GM12878 (cell line): ENCODE data around the gene SEL1L2. TPM values are rescaled to one million over a fixed set of nuclear protein-coding genes. Genes with fewer than 3 reads are reported as not detected.

ENCODE experiments used
- ATAC-seq: fragments of 200-7000 bp; cut with Tn5 transposase; 3 replicates; pipeline ENCODE4 v1.9.1; 2020; ENCODE audit warnings: mild to moderate bottlenecking, moderate library complexity
- BruUV-seq: library from RNA; stranded (reverse); fragments of 400-500 nt; replicated peaks from 2 replicates; lab custom pipeline; 2021; lab: Mats Ljungman, UMichigan
- CTCF ChIA-PET: fragments of 300-600 bp; sonication (Branson Sonifier 250); formaldehyde crosslinking; extraction: SDS; loops from one replicate; lab custom pipeline; 2021; ENCODE audit warnings: inconsistent platforms; lab: Yijun Ruan, JAX
- POLR2A ChIA-PET: fragments of 350-600 bp; formaldehyde crosslinking; extraction: SDS; loops from one replicate; lab custom pipeline; 2021; ENCODE audit warnings: inconsistent platforms; lab: Charles Lee
- RAD21 ChIA-PET: fragments of 300-600 bp; sonication (Branson Sonifier 250); formaldehyde crosslinking; loops from one replicate; lab custom pipeline; 2023; ENCODE audit warnings: antibody characterized with exemption; ENCODE audit not compliant: unreplicated experiment; lab: Charles Lee
- SMC1A ChIA-PET: fragments of 300-600 bp; sonication (Branson Sonifier 250); formaldehyde crosslinking; loops from one replicate; lab custom pipeline; 2023; ENCODE audit not compliant: unreplicated experiment, uncharacterized antibody; lab: Charles Lee
- DNase-seq: peaks from one replicate; pipeline ENCODE4 v3.0.0-alpha.2; 2011; ENCODE audit warnings: low read depth, low spot score
- FAIRE-seq: peaks from 3 replicates; lab custom pipeline; 2011; peaks lifted over from hg19 to GRCh38; lab: Jason Lieb, UNC
- H2AFZ ChIP-seq: 2 replicates; pipeline ENCODE4 v1.6.0; 2011; ENCODE audit warnings: low read depth, low read length, control low read depth; ENCODE audit not compliant: control insufficient read depth
- H3K27ac ChIP-seq: 2 replicates; pipeline ENCODE4 v1.5.1; 2011; ENCODE audit warnings: control low read depth; ENCODE audit not compliant: control insufficient read depth, insufficient read depth
- H3K27me3 ChIP-seq, 2 experiments: replicated peaks in 1 of 2; 2 replicates each; pipeline versions ENCODE4 v1.6.0 to v1.6.1; 2011; ENCODE audit warnings: low read length in 1 of 2; ENCODE audit not compliant: control insufficient read depth in 2 of 2, insufficient read depth in 2 of 2
- H3K36me3 ChIP-seq, 2 experiments: 2 replicates each; pipeline ENCODE4 v1.5.1; 2011; ENCODE audit warnings: low read length in 1 of 2; ENCODE audit not compliant: control insufficient read depth in 2 of 2, insufficient read depth in 2 of 2
- H3K4me1 ChIP-seq: 2 replicates; pipeline ENCODE4 v1.6.1; 2011; ENCODE audit warnings: mild to moderate bottlenecking, low read length, moderate library complexity, mixed read lengths; ENCODE audit not compliant: control insufficient read depth, insufficient read depth
- H3K4me2 ChIP-seq: 2 replicates; pipeline ENCODE4 v1.6.0; 2011; ENCODE audit warnings: control low read depth; ENCODE audit not compliant: control insufficient read depth, insufficient read depth
- H3K4me3 ChIP-seq: fragments of 200-600 bp; sonication (generic); 2 replicates; pipeline ENCODE4 v1.5.1; 2016
- H3K79me2 ChIP-seq: 2 replicates; pipeline ENCODE4 v1.6.0; 2011; ENCODE audit warnings: low read length; ENCODE audit not compliant: control insufficient read depth, insufficient read depth
- H3K9ac ChIP-seq: 2 replicates; pipeline ENCODE4 v1.8.0; 2011; ENCODE audit warnings: low read length, control low read depth, mixed read lengths; ENCODE audit not compliant: control insufficient read depth, insufficient read depth
- H3K9me3 ChIP-seq: replicated peaks from 3 replicates; pipeline ENCODE4 v1.5.1; 2011; ENCODE audit warnings: mild to moderate bottlenecking, low read length; ENCODE audit not compliant: control insufficient read depth, insufficient read depth
- H4K20me1 ChIP-seq: 2 replicates; pipeline ENCODE4 v1.6.0; 2011; ENCODE audit not compliant: control insufficient read depth, insufficient read depth
- BRCA1 ChIP-seq: IDR thresholded peaks from 2 replicates; pipeline ENCODE4 v1.6.1; 2011; ENCODE audit warnings: low read depth, low read length, improper control_type of control experiment
- CBFB ChIP-seq: IDR thresholded peaks from 2 replicates; pipeline ENCODE4 v1.6.1; 2016; ENCODE audit warnings: antibody characterized with exemption, low read depth
- CHD1 ChIP-seq: IDR thresholded peaks from 2 replicates; pipeline ENCODE4 v1.6.1; 2012; ENCODE audit warnings: low read depth, low read length, improper control_type of control experiment
- GABPA ChIP-seq: IDR thresholded peaks from 2 replicates; pipeline ENCODE4 v1.6.1; 2014; ENCODE audit warnings: antibody characterized with exemption, low read depth, mild to moderate bottlenecking, inconsistent platforms
- GATAD2B ChIP-seq: fragments of 450-650 bp; conservative IDR thresholded peaks from 2 replicates; pipeline ENCODE4 v1.6.1; 2017; ENCODE audit warnings: low read depth, mild to moderate bottlenecking, moderate library complexity
- MYC ChIP-seq: IDR thresholded peaks from 2 replicates; pipeline ENCODE4 v1.6.1; 2011; ENCODE audit warnings: mild to moderate bottlenecking, low read length, moderate library complexity, inconsistent platforms; ENCODE audit not compliant: insufficient read depth, insufficient replicate concordance, insufficient read length, severe bottlenecking
- SPI1 ChIP-seq: IDR thresholded peaks from 2 replicates; pipeline ENCODE4 v1.6.1; 2011; ENCODE audit warnings: low read depth, mild to moderate bottlenecking, low read length, moderate library complexity, borderline replicate concordance; ENCODE audit not compliant: insufficient read depth
- TARDBP ChIP-seq: IDR thresholded peaks from 2 replicates; pipeline ENCODE4 v1.6.1; 2016; ENCODE audit warnings: borderline replicate concordance
- TBL1XR1 ChIP-seq: IDR thresholded peaks from 2 replicates; pipeline ENCODE4 v1.6.1; 2012; ENCODE audit warnings: low read depth, low read length, improper control_type of control experiment
- ZNF274 ChIP-seq: IDR thresholded peaks from one replicate; pipeline ENCODE4 v1.8.0; 2011; ENCODE audit not compliant: insufficient read length, insufficient read depth
- WGBS: methylation state at CpG from one replicate; pipeline ENCODE4 v1.1.6; 2016; ENCODE audit warnings: low lambda C conversion rate; ENCODE audit not compliant: insufficient replicate concordance, insufficient coverage; ENCODE audit errors: missing lambda C conversion rate; 5-methylcytosine and 5-hydroxymethylcytosine counted together
- in situ Hi-C: fragments of 300-500 bp; cut with MboI; formaldehyde crosslinking; loops from 9 replicates; pipeline ENCODE4 v1.14.3; 2018; ENCODE audit warnings: mixed read lengths
- intact Hi-C: fragments of 100-400 bp; cut with micrococcal nuclease; formaldehyde crosslinking; loops from one replicate; pipeline ENCODE4 v1.14.2; 2022; ENCODE audit not compliant: unreplicated experiment
- polyA plus RNA-seq, 11 experiments: library from polyadenylated mRNA; depleted of rRNA in 4 of 11; unstranded in 6 of 11; stranded (reverse) in 5 of 11; fragments of >200 nt; fragmentation: Nextera tagmentation in 4 of 11; fragmentation: Illumina TruSeq in 1 of 11; extraction: Ambion mirVana in 4 of 11; extraction: Trizol in 1 of 11; gene quantifications; 1 replicate in 1 of 11; 2 replicates in 10 of 11; pipeline versions ENCODE4 v1.2.1 to v1.2.3, GENCODE V29; 2011 to 2016; ENCODE audit warnings: inconsistent platforms in 2 of 11, missing spikeins in 2 of 11, low read depth in 1 of 11
- total RNA-seq, 4 experiments: library from RNA; depleted of rRNA in 3 of 4; stranded (reverse); fragments of >200 nt in 3 of 4; fragmentation: Illumina TruSeq in 1 of 4; extraction: Trizol in 1 of 4; gene quantifications; 2 replicates each; pipeline versions ENCODE4 v1.2.1 to v1.2.3, GENCODE V29; 2013 to 2021
- TF ChIP-seq, protein P1 (sequence below): fragments of 450-650 bp; IDR thresholded peaks from 2 replicates; pipeline ENCODE4 v1.6.1; 2018; ENCODE audit warnings: mild to moderate bottlenecking, low read depth, moderate library complexity; ENCODE audit not compliant: partially characterized antibody
- TF ChIP-seq, protein P2 (sequence below): IDR thresholded peaks from 2 replicates; pipeline ENCODE4 v1.6.1; 2011; ENCODE audit warnings: low read depth, mild to moderate bottlenecking, low read length, moderate library complexity, borderline replicate concordance; ENCODE audit errors: extremely low read depth
- TF ChIP-seq, protein P3 (sequence below): IDR thresholded peaks from 2 replicates; pipeline ENCODE4 v1.6.1; 2012; ENCODE audit warnings: mild to moderate bottlenecking, low read depth, low read length

Gene SEL1L2
- total and polyA plus RNA-seq, 10 of the 15 experiments (the other 5 are each of a cell fraction or from before 2014, with no cell fraction given): not detected

DNA sequence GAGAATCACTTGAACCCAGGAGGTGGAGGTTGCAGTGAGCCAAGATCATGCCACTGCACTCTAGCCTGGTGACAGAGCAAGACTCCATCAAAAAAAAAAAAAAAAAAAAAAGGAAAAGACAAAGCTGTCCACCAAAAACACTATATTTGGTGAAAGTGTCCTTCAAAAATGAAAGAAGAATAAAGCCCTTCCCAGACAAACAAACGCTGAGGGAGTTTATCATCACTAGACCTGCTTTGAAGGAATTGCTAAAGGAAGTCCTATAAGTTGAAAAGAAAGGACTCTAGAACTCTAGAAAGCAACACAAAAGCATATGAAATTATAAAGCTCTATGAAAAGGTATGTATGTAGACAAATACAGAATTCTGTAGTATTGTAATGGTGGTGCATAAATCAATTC, 98.8 kb downstream of the SEL1L2 start:
- Histone ChIP-seq H3K4me1 (no peaks in the 10 kb centered on the region), H4K20me1 (no peaks in the 10 kb centered on the region), H3K9ac (no peak overlapping the region), H3K27me3 (no peaks in the 10 kb centered on the region), H3K79me2 (no peaks in the 10 kb centered on the region), H3K9me3 (no peaks in the 10 kb centered on the region), H3K36me3 (no peaks in the 10 kb centered on the region), H3K4me3 (no peak overlapping the region), H3K27ac (no peak overlapping the region), H3K4me2 (no peak overlapping the region), H2AFZ (no peak overlapping the region)
- no TSS peak for BruUV-seq
- DNase-seq (no peak), ATAC-seq (no peak), FAIRE-seq (no peak)
- ChIA-PET RAD21 (no interaction called here), SMC1A (no interaction called here), CTCF (no interaction called here), POLR2A (no interaction called here)
- in situ Hi-C loops (no loop called here), intact Hi-C loops (no loop called here)
- WGBS: 43% methylated on average over 1 of the region's 1 CpG
- TF ChIP-seq SPI1: no peak
- no peak for TF ChIP-seq GATAD2B
- TF ChIP-seq ZNF274: no peak
- TF ChIP-seq, protein P1, sequence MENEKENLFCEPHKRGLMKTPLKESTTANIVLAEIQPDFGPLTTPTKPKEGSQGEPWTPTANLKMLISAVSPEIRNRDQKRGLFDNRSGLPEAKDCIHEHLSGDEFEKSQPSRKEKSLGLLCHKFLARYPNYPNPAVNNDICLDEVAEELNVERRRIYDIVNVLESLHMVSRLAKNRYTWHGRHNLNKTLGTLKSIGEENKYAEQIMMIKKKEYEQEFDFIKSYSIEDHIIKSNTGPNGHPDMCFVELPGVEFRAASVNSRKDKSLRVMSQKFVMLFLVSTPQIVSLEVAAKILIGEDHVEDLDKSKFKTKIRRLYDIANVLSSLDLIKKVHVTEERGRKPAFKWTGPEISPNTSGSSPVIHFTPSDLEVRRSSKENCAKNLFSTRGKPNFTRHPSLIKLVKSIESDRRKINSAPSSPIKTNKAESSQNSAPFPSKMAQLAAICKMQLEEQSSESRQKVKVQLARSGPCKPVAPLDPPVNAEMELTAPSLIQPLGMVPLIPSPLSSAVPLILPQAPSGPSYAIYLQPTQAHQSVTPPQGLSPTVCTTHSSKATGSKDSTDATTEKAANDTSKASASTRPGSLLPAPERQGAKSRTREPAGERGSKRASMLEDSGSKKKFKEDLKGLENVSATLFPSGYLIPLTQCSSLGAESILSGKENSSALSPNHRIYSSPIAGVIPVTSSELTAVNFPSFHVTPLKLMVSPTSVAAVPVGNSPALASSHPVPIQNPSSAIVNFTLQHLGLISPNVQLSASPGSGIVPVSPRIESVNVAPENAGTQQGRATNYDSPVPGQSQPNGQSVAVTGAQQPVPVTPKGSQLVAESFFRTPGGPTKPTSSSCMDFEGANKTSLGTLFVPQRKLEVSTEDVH: no peak
- no peak for TF ChIP-seq TARDBP
- TF ChIP-seq, protein P2, sequence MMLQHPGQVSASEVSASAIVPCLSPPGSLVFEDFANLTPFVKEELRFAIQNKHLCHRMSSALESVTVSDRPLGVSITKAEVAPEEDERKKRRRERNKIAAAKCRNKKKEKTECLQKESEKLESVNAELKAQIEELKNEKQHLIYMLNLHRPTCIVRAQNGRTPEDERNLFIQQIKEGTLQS: no peak
- TF ChIP-seq MYC: no peak
- TF ChIP-seq GABPA: no peak
- no peak for TF ChIP-seq CBFB
- TF ChIP-seq TBL1XR1: no peak
- TF ChIP-seq BRCA1: no peak
- TF ChIP-seq CHD1: no peak
- TF ChIP-seq, protein P3, sequence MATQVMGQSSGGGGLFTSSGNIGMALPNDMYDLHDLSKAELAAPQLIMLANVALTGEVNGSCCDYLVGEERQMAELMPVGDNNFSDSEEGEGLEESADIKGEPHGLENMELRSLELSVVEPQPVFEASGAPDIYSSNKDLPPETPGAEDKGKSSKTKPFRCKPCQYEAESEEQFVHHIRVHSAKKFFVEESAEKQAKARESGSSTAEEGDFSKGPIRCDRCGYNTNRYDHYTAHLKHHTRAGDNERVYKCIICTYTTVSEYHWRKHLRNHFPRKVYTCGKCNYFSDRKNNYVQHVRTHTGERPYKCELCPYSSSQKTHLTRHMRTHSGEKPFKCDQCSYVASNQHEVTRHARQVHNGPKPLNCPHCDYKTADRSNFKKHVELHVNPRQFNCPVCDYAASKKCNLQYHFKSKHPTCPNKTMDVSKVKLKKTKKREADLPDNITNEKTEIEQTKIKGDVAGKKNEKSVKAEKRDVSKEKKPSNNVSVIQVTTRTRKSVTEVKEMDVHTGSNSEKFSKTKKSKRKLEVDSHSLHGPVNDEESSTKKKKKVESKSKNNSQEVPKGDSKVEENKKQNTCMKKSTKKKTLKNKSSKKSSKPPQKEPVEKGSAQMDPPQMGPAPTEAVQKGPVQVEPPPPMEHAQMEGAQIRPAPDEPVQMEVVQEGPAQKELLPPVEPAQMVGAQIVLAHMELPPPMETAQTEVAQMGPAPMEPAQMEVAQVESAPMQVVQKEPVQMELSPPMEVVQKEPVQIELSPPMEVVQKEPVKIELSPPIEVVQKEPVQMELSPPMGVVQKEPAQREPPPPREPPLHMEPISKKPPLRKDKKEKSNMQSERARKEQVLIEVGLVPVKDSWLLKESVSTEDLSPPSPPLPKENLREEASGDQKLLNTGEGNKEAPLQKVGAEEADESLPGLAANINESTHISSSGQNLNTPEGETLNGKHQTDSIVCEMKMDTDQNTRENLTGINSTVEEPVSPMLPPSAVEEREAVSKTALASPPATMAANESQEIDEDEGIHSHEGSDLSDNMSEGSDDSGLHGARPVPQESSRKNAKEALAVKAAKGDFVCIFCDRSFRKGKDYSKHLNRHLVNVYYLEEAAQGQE: no peak
